ENCODE data around the gene CTXND1. TPM values are rescaled to one million over a fixed set of nuclear protein-coding genes. Genes with fewer than 3 reads are reported as not detected.

The CTXND1 gene
- total and polyA plus RNA-seq, 2 of the 8 experiments (the other 6 are each of a cell fraction or from before 2014, with no cell fraction given): 0.03 TPM; not detected in 1

GRCh38 chr15:80167936-80168335, 84.1 kb downstream of the CTXND1 start:
- Histone ChIP-seq H3K14ac (ENCODE audit: insufficient read length) (no peak overlapping the region), H2AFZ (ENCODE audit: low read length) (no peak overlapping the region), H4K91ac (replicated peaks; ENCODE audit: insufficient read length, low read length) (no peak overlapping the region), H3K18ac (ENCODE audit: extremely low read depth, low read length) (no peak overlapping the region), H3K9ac (replicated peaks in 1 of 4; ENCODE audit: extremely low read depth in 1 of 4, low read depth in 3 of 4, low read length in 3 of 4) (no peak overlapping the region), H4K8ac (ENCODE audit: extremely low read depth, insufficient read depth, low read length) (no peak overlapping the region), H3K27ac (ENCODE audit: low read depth, low read length) (no peak overlapping the region), H3K36me3 (ENCODE audit: control insufficient read depth in 2 of 4, insufficient read depth in 4 of 4, low read length in 3 of 4) (peaks cover 0 to 7% (median 2%) of the 10 kb centered on the region in 4 experiments; a peak in 1 of 8 replicates), H2BK20ac (ENCODE audit: low read length) (no peak overlapping the region), H3K4me1 (replicated peaks in 1 of 4; ENCODE audit: control insufficient read depth in 3 of 4, insufficient read depth in 4 of 4, low read length in 3 of 4) (no peaks in the 10 kb centered on the region), H2BK12ac (ENCODE audit: low read depth, low read length) (no peak overlapping the region), H3K27me3 (replicated peaks in 1 of 4; ENCODE audit: control insufficient read depth in 3 of 4, extremely low read depth in 1 of 4, insufficient read depth in 3 of 4, low read length in 3 of 4) (no peaks in the 10 kb centered on the region), H3K23ac (ENCODE audit: insufficient read length) (no peak overlapping the region), H3K9me3 (ENCODE audit: insufficient read depth in 2 of 2, low read depth in 1 of 2, low read length in 1 of 2) (no peaks in the 10 kb centered on the region), H3K79me2 (ENCODE audit: control insufficient read depth in 1 of 2, insufficient read depth in 2 of 2, low read length in 2 of 2) (no peaks in the 10 kb centered on the region), H3K4me3 (ENCODE audit: extremely low read depth in 1 of 4, insufficient read depth in 2 of 4, low read depth in 3 of 4, low read length in 4 of 4) (no peak overlapping the region), H3K4ac (replicated peaks; ENCODE audit: insufficient read length, low read depth, low read length) (no peak overlapping the region), H3K79me1 (ENCODE audit: low read depth, low read length) (no peaks in the 10 kb centered on the region), H2BK5ac (ENCODE audit: low read depth, low read length) (no peak overlapping the region), H3K4me2 (ENCODE audit: insufficient read depth in 1 of 2, low read depth in 2 of 2, low read length in 2 of 2) (no peak overlapping the region), H2BK15ac (ENCODE audit: low read length) (no peak overlapping the region), H4K20me1 (replicated peaks in 1 of 2; ENCODE audit: control insufficient read depth in 1 of 2, insufficient read depth in 2 of 2, low read length in 2 of 2) (no peaks in the 10 kb centered on the region), H3K56ac (replicated peaks; ENCODE audit: insufficient read length, low read depth, low read length) (no peak overlapping the region), H2BK120ac (replicated peaks; ENCODE audit: low read depth, low read length) (no peak overlapping the region), H2AK5ac (ENCODE audit: low read depth, low read length) (no peak overlapping the region), H3K23me2 (ENCODE audit: low read depth, low read length) (no peaks in the 10 kb centered on the region), H4K5ac (ENCODE audit: insufficient read length, low read depth, low read length) (no peak overlapping the region)
- ChIA-PET POLR2A (ENCODE audit: partially characterized antibody) (interaction anchor here (0.6 to 1.3 kb wide), 3 partner anchors 10 to 165 kb away, joined by 3 to 7 read pairs (median 3); no protein-coding TSS in a partner anchor), CTCF (ENCODE audit: partially characterized antibody) (interaction anchor here (0.6 to 1.5 kb wide), 6 partner anchors 12 to 89 kb away, joined by 3 to 4 read pairs (median 3); no protein-coding TSS in a partner anchor)
- 84% methylated on average over 8 of the region's 8 CpGs; no CpG with 5 or more reads in 1 of the 2 experiments for WGBS, 2 experiments (ENCODE audit: extremely low coverage in 1 of 2, insufficient coverage in 1 of 2, insufficient read length in 1 of 2, insufficient replicate concordance in 2 of 2, low coverage in 1 of 2, low lambda C conversion rate in 2 of 2, missing lambda C conversion rate in 1 of 2)
- DNase-seq (ENCODE audit: low read depth in 1 of 2, low spot score in 2 of 2) (no peak), FAIRE-seq (no peak)
- TF ChIP-seq ASH2L (IDR thresholded peaks at IDR 0.05; ENCODE audit: low read length): no peak
- no peak for TF ChIP-seq KDM4A (IDR thresholded peaks at IDR 0.05; ENCODE audit: low read depth, low read length, severe bottlenecking)
- TF ChIP-seq FOSL1 (IDR thresholded peaks at IDR 0.05; ENCODE audit: insufficient read depth, low read depth, low read length): no peak
- TF ChIP-seq RFX5 (IDR thresholded peaks at IDR 0.05; ENCODE audit: borderline replicate concordance, low read depth, low read length): no peak

All from H1 (cell line).